Naive B cell (primary cell): Measurements from ENCODE around the gene MAN1C1. TPM values are rescaled to one million over a fixed set of nuclear protein-coding genes. Genes with fewer than 3 reads are reported as not detected.

Source experiments
- ATAC-seq, 2 donors: fragments of 150-1000 bp; cut with Tn5 transposase; 2 replicates each; pipeline ENCODE4 v1.10.0; 2021; ENCODE audit warnings: low read depth in 2 of 2, mild to moderate bottlenecking in 2 of 2, moderate library complexity in 2 of 2
- DNase-seq: peaks from one replicate; pipeline ENCODE4 v3.0.0; 2022
- H3K27ac Mint-ChIP-seq, 6 donors: one replicate each; pipeline ENCODE4 v1.8.0; 2020 to 2022; ENCODE audit warnings: mild to moderate bottlenecking in 6 of 6, mixed read lengths in 6 of 6, moderate library complexity in 5 of 6, inconsistent platforms in 2 of 6
- H3K27me3 Mint-ChIP-seq, 3 donors: one replicate each; pipeline ENCODE4 v1.8.0; 2021 to 2022; ENCODE audit warnings: mixed read lengths in 3 of 3, mild to moderate bottlenecking in 1 of 3
- H3K36me3 Mint-ChIP-seq, 2 donors: one replicate each; pipeline ENCODE4 v1.8.0; 2020 to 2022; ENCODE audit warnings: mixed read lengths in 2 of 2, inconsistent platforms in 1 of 2, mild to moderate bottlenecking in 1 of 2
- H3K4me1 Mint-ChIP-seq, 3 donors: one replicate each; pipeline ENCODE4 v1.8.0; 2020 to 2022; ENCODE audit warnings: mixed read lengths in 3 of 3, inconsistent platforms in 1 of 3, mild to moderate bottlenecking in 1 of 3, moderate library complexity in 1 of 3
- H3K4me3 Mint-ChIP-seq, 8 donors: one replicate each; pipeline ENCODE4 v1.8.0; 2020 to 2022; ENCODE audit warnings: mild to moderate bottlenecking in 8 of 8, mixed read lengths in 8 of 8, moderate library complexity in 8 of 8, inconsistent platforms in 2 of 8
- H3K9me3 Mint-ChIP-seq, 7 donors: one replicate each; pipeline ENCODE4 v1.8.0; 2020 to 2022; ENCODE audit warnings: mixed read lengths in 7 of 7, mild to moderate bottlenecking in 5 of 7, inconsistent platforms in 2 of 7, moderate library complexity in 1 of 7
- polyA plus RNA-seq, 6 donors: library from polyadenylated mRNA; unstranded; fragments of 300-500 nt; fragmentation: Illumina TruSeq; gene quantifications; one replicate each; pipeline ENCODE4 v1.2.3, GENCODE V29; 2021; ENCODE audit warnings: low read depth in 6 of 6

MAN1C1 gene
- polyA plus RNA-seq, 6 donors from 2014 or later: 0.16 to 0.52 (median 0.44) TPM; not detected in 3

GRCh38 chr1:25755475-25756125 lies 139.0 kb downstream of the MAN1C1 start:
- Mint-ChIP-seq H3K27me3 (peaks cover 10 to 24% (median 14%) of the 10 kb centered on the region in 3 donors), H3K4me1 (peaks cover 0 to 14% (median 6%) of the 10 kb centered on the region in 3 donors)
- no peak for ATAC-seq

GRCh38 chr1:25756215-25756614 lies 139.6 kb downstream of the MAN1C1 start:
- no peaks in the 10 kb centered on the region for H3K9me3 Mint-ChIP-seq
- H3K4me1 Mint-ChIP-seq: peaks cover 0 to 14% (median 6%) of the 10 kb centered on the region in 3 donors
- ATAC-seq: no peak
- H3K36me3 Mint-ChIP-seq: no peaks in the 10 kb centered on the region
- no peak for DNase-seq
- H3K27me3 Mint-ChIP-seq: peaks cover 10 to 19% (median 11%) of the 10 kb centered on the region in 3 donors
- H3K27ac Mint-ChIP-seq: peak overlapping the region in 2 of 6 donors; percentile 28 to 49
- no peak overlapping the region for H3K4me3 Mint-ChIP-seq

More at GRCh38 chr1:25755475-25756125, 139.0 kb downstream of the MAN1C1 start:
- H3K9me3 Mint-ChIP-seq: no peaks in the 10 kb centered on the region
- no peak overlapping the region for H3K4me3 Mint-ChIP-seq
- no peaks in the 10 kb centered on the region for H3K36me3 Mint-ChIP-seq
- peak overlapping the region in 1 of 6 donors; percentile 28 for H3K27ac Mint-ChIP-seq
- DNase-seq: no peak

GRCh38 chr1:25757151-25757845 lies 140.7 kb downstream of the MAN1C1 start:
- Mint-ChIP-seq H3K27me3 (peaks cover 10 to 18% (median 10%) of the 10 kb centered on the region in 3 donors), H3K4me1 (peaks cover 0 to 14% (median 6%) of the 10 kb centered on the region in 3 donors)

GRCh38 chr1:25757846-25758185 lies 141.2 kb downstream of the MAN1C1 start:
- H3K4me3 Mint-ChIP-seq: no peak overlapping the region
- no peak for ATAC-seq
- no peak for DNase-seq

More at GRCh38 chr1:25757151-25757845, 140.7 kb downstream of the MAN1C1 start:
- DNase-seq (no peak), ATAC-seq (no peak)
- Mint-ChIP-seq H3K27ac (peak overlapping the region in 1 of 6 donors; percentile 44), H3K9me3 (no peaks in the 10 kb centered on the region), H3K4me3 (peak overlapping the region in 1 of 8 donors; percentile 35), H3K36me3 (no peaks in the 10 kb centered on the region)

GRCh38 chr1:25758466-25759070 lies 142.0 kb downstream of the MAN1C1 start:
- ATAC-seq: no peak
- H3K4me1 Mint-ChIP-seq: peaks cover 0 to 14% (median 6%) of the 10 kb centered on the region in 3 donors
- no peak overlapping the region for H3K27ac Mint-ChIP-seq
- no peaks in the 10 kb centered on the region for H3K9me3 Mint-ChIP-seq
- H3K4me3 Mint-ChIP-seq: no peak overlapping the region
- no peak for DNase-seq
- H3K27me3 Mint-ChIP-seq: peaks cover 10 to 18% (median 10%) of the 10 kb centered on the region in 3 donors
- no peaks in the 10 kb centered on the region for H3K36me3 Mint-ChIP-seq

More at GRCh38 chr1:25757846-25758185, 141.2 kb downstream of the MAN1C1 start:
- no peak overlapping the region for H3K27ac Mint-ChIP-seq
- H3K4me1 Mint-ChIP-seq: peaks cover 0 to 14% (median 6%) of the 10 kb centered on the region in 3 donors
- no peaks in the 10 kb centered on the region for H3K36me3 Mint-ChIP-seq
- no peaks in the 10 kb centered on the region for H3K9me3 Mint-ChIP-seq
- H3K27me3 Mint-ChIP-seq: peaks cover 10 to 18% (median 10%) of the 10 kb centered on the region in 3 donors

DNA sequence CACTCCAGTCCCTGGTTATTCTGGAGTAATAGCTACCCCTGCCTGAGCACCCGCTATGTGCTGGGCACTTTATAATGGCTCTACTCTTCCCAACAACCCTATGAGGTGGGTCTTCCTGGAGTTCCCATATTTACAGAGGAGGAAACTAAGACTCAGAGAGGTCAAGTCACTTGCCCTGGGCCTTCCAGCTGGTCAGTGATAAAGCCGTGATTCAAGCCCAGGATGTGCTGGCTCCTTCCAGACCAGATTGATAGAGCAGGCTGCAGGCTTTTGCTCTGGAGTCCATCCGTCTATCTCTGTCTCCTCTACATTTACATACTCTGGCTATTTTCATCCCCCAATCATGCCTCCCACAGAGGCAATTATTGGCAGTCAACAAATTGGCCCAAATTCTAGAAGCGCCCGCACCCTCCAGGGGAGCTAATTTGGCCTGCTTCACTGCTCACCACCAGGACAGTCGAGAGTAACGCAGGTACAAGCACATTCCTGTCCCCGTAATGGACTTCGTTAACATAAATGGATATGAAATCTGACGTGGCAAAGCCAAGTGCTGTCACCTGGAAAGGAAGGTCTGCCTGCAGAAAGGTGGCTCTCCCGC lies 143.6 kb downstream of the MAN1C1 start:
- DNase-seq (no peak), ATAC-seq (no peak)
- H3K36me3 Mint-ChIP-seq: no peaks in the 10 kb centered on the region
- H3K4me1 Mint-ChIP-seq: peaks cover 0 to 5% (median 4%) of the 10 kb centered on the region in 3 donors
- H3K27ac Mint-ChIP-seq: no peak overlapping the region
- H3K9me3 Mint-ChIP-seq: no peaks in the 10 kb centered on the region
- H3K27me3 Mint-ChIP-seq: peaks cover 9 to 10% (median 9%) of the 10 kb centered on the region in 3 donors
- no peak overlapping the region for H3K4me3 Mint-ChIP-seq

DNA sequence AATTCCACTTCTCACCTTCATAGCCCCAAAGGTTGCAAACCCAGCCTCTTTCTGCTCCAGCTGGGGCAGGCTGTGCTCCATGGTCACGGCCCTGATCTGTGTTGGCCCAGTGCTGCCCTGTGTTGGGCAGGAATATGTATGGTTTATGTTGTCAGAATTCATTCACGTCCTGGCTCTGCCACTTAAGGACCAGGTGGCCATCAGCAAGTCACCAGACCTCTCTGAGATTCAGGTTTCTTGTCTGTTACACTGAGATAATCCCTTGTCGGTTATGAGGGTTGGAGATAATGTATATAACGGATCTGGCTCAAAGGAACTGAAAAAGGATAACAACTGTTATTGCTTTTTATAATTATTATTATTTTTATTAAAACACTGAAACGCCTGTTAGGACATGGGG lies 144.3 kb downstream of the MAN1C1 start:
- Mint-ChIP-seq H3K36me3 (no peaks in the 10 kb centered on the region), H3K27me3 (peaks cover 6 to 10% (median 7%) of the 10 kb centered on the region in 3 donors), H3K27ac (no peak overlapping the region), H3K4me1 (peaks cover 0 to 11% (median 4%) of the 10 kb centered on the region in 3 donors), H3K9me3 (no peaks in the 10 kb centered on the region), H3K4me3 (peak overlapping the region in 1 of 8 donors; percentile 11)
- DNase-seq: no peak
- ATAC-seq: no peak

- Mint-ChIP-seq H3K36me3 (no peaks in the 10 kb centered on the region), H3K4me3 (no peak overlapping the region), H3K27ac (no peak overlapping the region), H3K9me3 (no peaks in the 10 kb centered on the region), H3K27me3 (peaks cover 0 to 8% (median 2%) of the 10 kb centered on the region in 3 donors), H3K4me1 (peaks cover 0 to 7% (median 0%) of the 10 kb centered on the region in 3 donors)
- no peak for DNase-seq
- ATAC-seq: no peak
Observed at GRCh38 chr1:25763493-25763892, 146.9 kb downstream of the MAN1C1 start.

DNA sequence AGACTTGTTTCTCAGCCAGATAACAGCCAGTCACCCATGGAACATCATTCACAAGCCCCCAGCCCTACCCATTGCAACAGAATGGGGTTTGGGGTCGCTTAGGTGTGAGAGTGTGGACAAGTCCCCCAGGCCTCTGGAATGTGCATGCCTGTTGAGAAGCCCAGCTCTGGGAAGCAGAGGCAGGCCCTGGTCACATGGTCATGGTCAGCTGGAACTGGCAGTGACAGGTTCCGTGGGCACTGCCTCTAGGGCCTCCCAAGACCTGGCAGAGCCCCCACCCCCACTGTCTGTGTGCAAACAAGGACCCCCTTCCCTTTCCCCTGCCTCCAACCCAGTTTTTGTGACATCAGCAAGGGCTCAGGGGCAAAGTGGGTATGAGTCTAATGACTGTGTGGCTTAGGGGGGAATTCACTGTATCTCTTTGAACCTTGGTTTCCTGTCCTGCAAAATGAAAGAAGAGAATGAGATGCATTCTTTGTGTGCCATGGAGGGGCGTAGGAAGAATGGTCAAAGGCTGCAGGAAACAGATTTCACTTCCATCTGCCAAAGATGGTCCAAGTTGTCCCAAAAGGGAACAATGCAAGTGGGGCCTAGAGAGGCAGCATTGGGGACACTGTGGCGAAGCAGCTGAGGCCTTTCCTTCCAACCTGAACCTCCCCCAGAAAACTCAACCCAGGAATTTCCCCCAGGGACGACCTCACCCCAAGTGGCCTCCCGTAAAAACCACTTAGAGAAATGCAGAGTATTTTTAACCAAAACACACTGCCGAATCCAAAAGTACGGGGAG lies 148.7 kb downstream of the MAN1C1 start:
- peaks cover under 1 to 19% (median 4%) of the 10 kb centered on the region in 3 donors for H3K4me1 Mint-ChIP-seq
- peaks cover 0 to 25% (median 20%) of the 10 kb centered on the region in 3 donors for H3K27me3 Mint-ChIP-seq
- H3K36me3 Mint-ChIP-seq: no peaks in the 10 kb centered on the region
- no peak for ATAC-seq
- no peak overlapping the region for H3K4me3 Mint-ChIP-seq
- H3K9me3 Mint-ChIP-seq: no peaks in the 10 kb centered on the region
- H3K27ac Mint-ChIP-seq: no peak overlapping the region
- DNase-seq: no peak

DNA sequence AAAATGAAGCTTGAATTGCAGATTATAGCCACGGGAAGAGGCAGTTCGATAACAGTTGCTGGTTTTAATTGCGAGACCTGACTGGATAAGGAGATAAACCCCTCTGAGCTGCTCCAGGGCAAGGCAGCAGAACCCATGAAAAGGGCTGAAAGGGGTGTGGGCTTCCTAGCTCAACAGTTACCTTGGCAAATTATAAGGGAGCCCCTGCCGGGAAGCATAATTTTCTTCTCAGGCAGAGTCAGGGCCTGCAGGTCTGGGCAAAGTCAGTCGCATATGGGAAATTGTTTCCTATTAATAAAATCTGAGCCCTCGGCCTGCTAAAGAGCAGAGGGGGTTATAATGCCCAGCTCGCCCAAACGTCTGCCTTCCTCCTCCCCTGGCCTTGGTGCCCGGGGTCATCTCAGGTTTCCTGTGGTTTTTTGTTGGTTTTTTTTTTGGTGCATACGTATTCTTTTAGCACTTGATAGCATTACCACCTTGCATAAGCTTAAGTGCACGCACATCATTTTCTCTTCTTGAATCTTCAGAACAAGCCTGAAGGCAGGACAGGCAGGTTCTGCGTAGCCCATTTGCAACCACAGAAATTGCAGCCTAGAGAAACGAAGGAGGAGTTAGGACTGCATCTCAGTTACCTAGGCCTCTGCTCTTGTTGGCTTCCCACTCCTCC lies 149.5 kb downstream of the MAN1C1 start:
- H3K27ac Mint-ChIP-seq: peak overlapping the region in 1 of 6 donors; percentile 54
- no peak for ATAC-seq
- DNase-seq: no peak
- H3K9me3 Mint-ChIP-seq: no peaks in the 10 kb centered on the region
- peaks cover 4 to 32% (median 27%) of the 10 kb centered on the region in 3 donors for H3K27me3 Mint-ChIP-seq
- H3K4me3 Mint-ChIP-seq: peak overlapping the region in 1 of 8 donors; percentile 52
- peaks cover 8 to 26% (median 11%) of the 10 kb centered on the region in 3 donors for H3K4me1 Mint-ChIP-seq
- H3K36me3 Mint-ChIP-seq: no peaks in the 10 kb centered on the region

GRCh38 chr1:25766721-25767436 lies 150.3 kb downstream of the MAN1C1 start:
- DNase-seq: no peak
- no peak overlapping the region for H3K4me3 Mint-ChIP-seq
- H3K9me3 Mint-ChIP-seq: no peaks in the 10 kb centered on the region
- H3K27me3 Mint-ChIP-seq: peaks cover 9 to 41% (median 35%) of the 10 kb centered on the region in 3 donors
- H3K36me3 Mint-ChIP-seq: no peaks in the 10 kb centered on the region
- H3K4me1 Mint-ChIP-seq: peaks cover 16 to 34% (median 19%) of the 10 kb centered on the region in 3 donors
- no peak for ATAC-seq
- H3K27ac Mint-ChIP-seq: no peak overlapping the region

- H3K27me3 Mint-ChIP-seq: peaks cover 9 to 42% (median 37%) of the 10 kb centered on the region in 3 donors
- ATAC-seq (no peak), DNase-seq (no peak)
- H3K4me1 Mint-ChIP-seq: peaks cover 20 to 38% (median 21%) of the 10 kb centered on the region in 3 donors
- no peaks in the 10 kb centered on the region for H3K36me3 Mint-ChIP-seq
- H3K4me3 Mint-ChIP-seq: no peak overlapping the region
- no peak overlapping the region for H3K27ac Mint-ChIP-seq
- H3K9me3 Mint-ChIP-seq: no peaks in the 10 kb centered on the region
Observed at GRCh38 chr1:25767437-25767770, 150.8 kb downstream of the MAN1C1 start.
